Liver (tissue), 3 donors: ENCODE results near the gene GLI1.
"Not testable (repeated sequence)": the region's sequence is repeated elsewhere in the genome, so short reads cannot be mapped to it uniquely, and the experiment has no call there.

Experiments used
- EGR1 ChIP-seq, 2 donors: IDR thresholded peaks; 2 replicates each; pipeline ENCODE4 v1.6.1; 2016 to 2018; ENCODE audit warnings: antibody characterized with exemption in 2 of 2, low read depth in 2 of 2
- GABPA ChIP-seq, 2 donors: IDR thresholded peaks in 1 of 2; conservative IDR thresholded peaks in 1 of 2; 2 replicates each; pipeline ENCODE4 v1.6.1; 2016; ENCODE audit warnings: antibody characterized with exemption in 2 of 2, mild to moderate bottlenecking in 1 of 2, moderate library complexity in 1 of 2
- HNF4G ChIP-seq: IDR thresholded peaks from 2 replicates; pipeline ENCODE4 v1.6.1; 2016; ENCODE audit warnings: antibody characterized with exemption
- RAD21 ChIP-seq, 2 donors: IDR thresholded peaks; 2 replicates each; pipeline ENCODE4 v1.6.1; 2016; ENCODE audit warnings: antibody characterized with exemption in 2 of 2, mild to moderate bottlenecking in 2 of 2
- SP1 ChIP-seq: IDR thresholded peaks from 2 replicates; pipeline ENCODE4 v1.6.1; 2018; ENCODE audit warnings: antibody characterized with exemption, mild to moderate bottlenecking
- TAF1 ChIP-seq: conservative IDR thresholded peaks from 2 replicates; pipeline ENCODE4 v1.6.1; 2016; ENCODE audit warnings: antibody characterized with exemption, mild to moderate bottlenecking
- YY1 ChIP-seq: IDR thresholded peaks from 2 replicates; pipeline ENCODE4 v1.6.1; 2016; ENCODE audit warnings: antibody characterized with exemption, mild to moderate bottlenecking
- TF ChIP-seq, protein P1 (sequence below): fragments of 150-350 bp; IDR thresholded peaks from 2 replicates; pipeline ENCODE4 v1.5.1; 2017; ENCODE audit warnings: improper control_type of control experiment, low read depth, low read length; ENCODE audit not compliant: missing input control
- TF ChIP-seq, protein P2 (sequence below): IDR thresholded peaks from 2 replicates; pipeline ENCODE4 v1.6.1; 2016; ENCODE audit warnings: antibody characterized with exemption
- TF ChIP-seq, protein P3 (sequence below): IDR thresholded peaks from 2 replicates; pipeline ENCODE4 v1.6.1; 2016; ENCODE audit warnings: antibody characterized with exemption, mild to moderate bottlenecking
- TF ChIP-seq, protein P4 (sequence below): IDR thresholded peaks from 2 replicates; pipeline ENCODE4 v1.6.1; 2016; ENCODE audit warnings: antibody characterized with exemption
- donor health status: healthy.
- donor health status: healthy.

DNA sequence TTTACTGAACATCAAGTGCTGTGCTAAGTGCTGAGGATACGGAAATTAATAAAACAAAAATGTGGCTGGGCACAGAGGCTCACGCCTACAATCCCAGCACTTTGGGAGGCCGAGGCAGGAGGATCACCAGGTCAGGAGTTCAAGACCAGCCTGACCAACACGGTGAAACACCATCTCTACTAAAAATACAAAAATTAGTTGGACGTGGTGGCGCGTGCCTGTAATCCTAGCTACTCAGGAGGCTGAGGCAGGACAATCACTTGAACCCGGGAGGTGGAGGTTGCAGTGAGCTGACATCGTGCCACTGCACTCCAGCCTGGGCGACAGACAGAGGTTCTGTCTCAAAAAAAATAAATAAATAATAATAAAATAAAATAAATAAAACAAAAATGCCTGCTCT lies 32.6 kb upstream of the GLI1 start:
- TF ChIP-seq HNF4G; YY1; GABPA (IDR thresholded peaks at IDR 0.05 in 1 of 2, conservative IDR thresholded peaks at IDR 0.05 in 1 of 2); SP1; EGR1 (IDR thresholded peaks at IDR 0.05; ENCODE audit: low read depth in 2 of 2); TAF1; RAD21 (IDR thresholded peaks at IDR 0.05): not testable (repeated sequence)
- TF ChIP-seq, protein P1, sequence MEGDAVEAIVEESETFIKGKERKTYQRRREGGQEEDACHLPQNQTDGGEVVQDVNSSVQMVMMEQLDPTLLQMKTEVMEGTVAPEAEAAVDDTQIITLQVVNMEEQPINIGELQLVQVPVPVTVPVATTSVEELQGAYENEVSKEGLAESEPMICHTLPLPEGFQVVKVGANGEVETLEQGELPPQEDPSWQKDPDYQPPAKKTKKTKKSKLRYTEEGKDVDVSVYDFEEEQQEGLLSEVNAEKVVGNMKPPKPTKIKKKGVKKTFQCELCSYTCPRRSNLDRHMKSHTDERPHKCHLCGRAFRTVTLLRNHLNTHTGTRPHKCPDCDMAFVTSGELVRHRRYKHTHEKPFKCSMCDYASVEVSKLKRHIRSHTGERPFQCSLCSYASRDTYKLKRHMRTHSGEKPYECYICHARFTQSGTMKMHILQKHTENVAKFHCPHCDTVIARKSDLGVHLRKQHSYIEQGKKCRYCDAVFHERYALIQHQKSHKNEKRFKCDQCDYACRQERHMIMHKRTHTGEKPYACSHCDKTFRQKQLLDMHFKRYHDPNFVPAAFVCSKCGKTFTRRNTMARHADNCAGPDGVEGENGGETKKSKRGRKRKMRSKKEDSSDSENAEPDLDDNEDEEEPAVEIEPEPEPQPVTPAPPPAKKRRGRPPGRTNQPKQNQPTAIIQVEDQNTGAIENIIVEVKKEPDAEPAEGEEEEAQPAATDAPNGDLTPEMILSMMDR: not testable (repeated sequence)
- TF ChIP-seq, protein P2, sequence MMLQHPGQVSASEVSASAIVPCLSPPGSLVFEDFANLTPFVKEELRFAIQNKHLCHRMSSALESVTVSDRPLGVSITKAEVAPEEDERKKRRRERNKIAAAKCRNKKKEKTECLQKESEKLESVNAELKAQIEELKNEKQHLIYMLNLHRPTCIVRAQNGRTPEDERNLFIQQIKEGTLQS: not testable (repeated sequence)
- TF ChIP-seq, protein P3, sequence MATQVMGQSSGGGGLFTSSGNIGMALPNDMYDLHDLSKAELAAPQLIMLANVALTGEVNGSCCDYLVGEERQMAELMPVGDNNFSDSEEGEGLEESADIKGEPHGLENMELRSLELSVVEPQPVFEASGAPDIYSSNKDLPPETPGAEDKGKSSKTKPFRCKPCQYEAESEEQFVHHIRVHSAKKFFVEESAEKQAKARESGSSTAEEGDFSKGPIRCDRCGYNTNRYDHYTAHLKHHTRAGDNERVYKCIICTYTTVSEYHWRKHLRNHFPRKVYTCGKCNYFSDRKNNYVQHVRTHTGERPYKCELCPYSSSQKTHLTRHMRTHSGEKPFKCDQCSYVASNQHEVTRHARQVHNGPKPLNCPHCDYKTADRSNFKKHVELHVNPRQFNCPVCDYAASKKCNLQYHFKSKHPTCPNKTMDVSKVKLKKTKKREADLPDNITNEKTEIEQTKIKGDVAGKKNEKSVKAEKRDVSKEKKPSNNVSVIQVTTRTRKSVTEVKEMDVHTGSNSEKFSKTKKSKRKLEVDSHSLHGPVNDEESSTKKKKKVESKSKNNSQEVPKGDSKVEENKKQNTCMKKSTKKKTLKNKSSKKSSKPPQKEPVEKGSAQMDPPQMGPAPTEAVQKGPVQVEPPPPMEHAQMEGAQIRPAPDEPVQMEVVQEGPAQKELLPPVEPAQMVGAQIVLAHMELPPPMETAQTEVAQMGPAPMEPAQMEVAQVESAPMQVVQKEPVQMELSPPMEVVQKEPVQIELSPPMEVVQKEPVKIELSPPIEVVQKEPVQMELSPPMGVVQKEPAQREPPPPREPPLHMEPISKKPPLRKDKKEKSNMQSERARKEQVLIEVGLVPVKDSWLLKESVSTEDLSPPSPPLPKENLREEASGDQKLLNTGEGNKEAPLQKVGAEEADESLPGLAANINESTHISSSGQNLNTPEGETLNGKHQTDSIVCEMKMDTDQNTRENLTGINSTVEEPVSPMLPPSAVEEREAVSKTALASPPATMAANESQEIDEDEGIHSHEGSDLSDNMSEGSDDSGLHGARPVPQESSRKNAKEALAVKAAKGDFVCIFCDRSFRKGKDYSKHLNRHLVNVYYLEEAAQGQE: not testable (repeated sequence)
- TF ChIP-seq, protein P4, sequence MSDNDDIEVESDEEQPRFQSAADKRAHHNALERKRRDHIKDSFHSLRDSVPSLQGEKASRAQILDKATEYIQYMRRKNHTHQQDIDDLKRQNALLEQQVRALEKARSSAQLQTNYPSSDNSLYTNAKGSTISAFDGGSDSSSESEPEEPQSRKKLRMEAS: not testable (repeated sequence)
